ENCODE results near the gene SLC25A53. TPM values are rescaled to one million over a fixed set of nuclear protein-coding genes. Genes with fewer than 3 reads are reported as not detected.

Gene SLC25A53
- total RNA-seq, 4 donors from 2014 or later: 3.7 to 7.5 (median 5.9) TPM

GRCh38 chrX:104136241-104137019 lies 20.4 kb downstream of the SLC25A53 start:
- intact Hi-C loops (cut with DNase I; ENCODE audit: low total_unique reads): no loop called here
- DNase-seq (ENCODE audit: low spot score in 2 of 2): peak in 1 of 2 donors; percentile 55
- H3K4me3 ChIP-seq (ENCODE audit: low read depth, poor library complexity, severe bottlenecking): no peak overlapping the region
- 22 to 23% methylated on average over 10 of the region's 10 CpGs for WGBS, 2 donors
- TF ChIP-seq, protein P1, sequence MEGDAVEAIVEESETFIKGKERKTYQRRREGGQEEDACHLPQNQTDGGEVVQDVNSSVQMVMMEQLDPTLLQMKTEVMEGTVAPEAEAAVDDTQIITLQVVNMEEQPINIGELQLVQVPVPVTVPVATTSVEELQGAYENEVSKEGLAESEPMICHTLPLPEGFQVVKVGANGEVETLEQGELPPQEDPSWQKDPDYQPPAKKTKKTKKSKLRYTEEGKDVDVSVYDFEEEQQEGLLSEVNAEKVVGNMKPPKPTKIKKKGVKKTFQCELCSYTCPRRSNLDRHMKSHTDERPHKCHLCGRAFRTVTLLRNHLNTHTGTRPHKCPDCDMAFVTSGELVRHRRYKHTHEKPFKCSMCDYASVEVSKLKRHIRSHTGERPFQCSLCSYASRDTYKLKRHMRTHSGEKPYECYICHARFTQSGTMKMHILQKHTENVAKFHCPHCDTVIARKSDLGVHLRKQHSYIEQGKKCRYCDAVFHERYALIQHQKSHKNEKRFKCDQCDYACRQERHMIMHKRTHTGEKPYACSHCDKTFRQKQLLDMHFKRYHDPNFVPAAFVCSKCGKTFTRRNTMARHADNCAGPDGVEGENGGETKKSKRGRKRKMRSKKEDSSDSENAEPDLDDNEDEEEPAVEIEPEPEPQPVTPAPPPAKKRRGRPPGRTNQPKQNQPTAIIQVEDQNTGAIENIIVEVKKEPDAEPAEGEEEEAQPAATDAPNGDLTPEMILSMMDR (IDR thresholded peaks at IDR 0.05): peak in 1 of 3 donors; percentile 23
- TF ChIP-seq POLR2A (IDR thresholded peaks at IDR 0.05): no peak

- DNase-seq (ENCODE audit: low spot score in 2 of 2): no peak
- 73 to 100% methylated on average over 1 of the region's 1 CpG for WGBS, 2 donors
- intact Hi-C loops (cut with DNase I; ENCODE audit: low total_unique reads): no loop called here
- H3K4me3 ChIP-seq (ENCODE audit: low read depth, poor library complexity, severe bottlenecking): no peak overlapping the region
- TF ChIP-seq POLR2A (IDR thresholded peaks at IDR 0.05): no peak
- TF ChIP-seq, protein P1 (IDR thresholded peaks at IDR 0.05): no peak
These were observed 21.1 kb downstream of the SLC25A53 start for GRCh38 chrX:104135677-104136076.

GRCh38 chrX:104134583-104135261 lies 22.1 kb downstream of the SLC25A53 start:
- H3K4me3 ChIP-seq (ENCODE audit: low read depth, poor library complexity, severe bottlenecking): no peak overlapping the region
- intact Hi-C loops (cut with DNase I; ENCODE audit: low total_unique reads): no loop called here
- no peak for DNase-seq (ENCODE audit: low spot score in 2 of 2)
- no peak for TF ChIP-seq POLR2A (IDR thresholded peaks at IDR 0.05)
- TF ChIP-seq, protein P1 (IDR thresholded peaks at IDR 0.05): no peak
- WGBS, 2 donors: 58 to 77% methylated on average over 5 of the region's 5 CpGs

- DNase-seq (ENCODE audit: low spot score in 2 of 2): no peak
- 76 to 93% methylated on average over 6 of the region's 6 CpGs for WGBS, 2 donors
- no peak for TF ChIP-seq POLR2A (IDR thresholded peaks at IDR 0.05)
- TF ChIP-seq, protein P1 (IDR thresholded peaks at IDR 0.05): no peak
- intact Hi-C loops (cut with DNase I; ENCODE audit: low total_unique reads): no loop called here
- no peak overlapping the region for H3K4me3 ChIP-seq (ENCODE audit: low read depth, poor library complexity, severe bottlenecking)
These were observed 26.0 kb downstream of the SLC25A53 start for GRCh38 chrX:104130808-104131207.

DNA sequence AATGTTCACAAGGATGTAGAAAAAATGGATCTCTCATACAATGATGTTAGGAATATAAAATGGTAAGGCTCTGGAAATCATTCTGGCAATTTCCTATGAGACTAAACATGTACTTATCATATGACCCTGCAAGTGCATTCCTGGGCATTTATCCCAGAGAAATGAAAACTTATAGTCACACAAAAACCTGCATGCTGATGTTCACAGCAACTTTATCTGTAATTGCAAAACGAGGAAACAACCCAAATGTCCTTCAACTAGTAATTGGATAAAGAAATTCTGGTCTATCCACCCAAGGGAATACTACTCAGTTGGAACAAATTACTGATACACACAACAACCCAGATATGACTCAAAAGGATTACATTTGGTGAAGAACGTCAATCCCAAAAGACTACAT lies 30.0 kb downstream of the SLC25A53 start:
- TF ChIP-seq, protein P1 (IDR thresholded peaks at IDR 0.05): no peak
- no peak for TF ChIP-seq POLR2A (IDR thresholded peaks at IDR 0.05)
- 46 to 83% methylated on average over 2 of the region's 2 CpGs for WGBS, 2 donors
- intact Hi-C loops (cut with DNase I; ENCODE audit: low total_unique reads): no loop called here
- no peak for DNase-seq (ENCODE audit: low spot score in 2 of 2)
- H3K4me3 ChIP-seq (ENCODE audit: low read depth, poor library complexity, severe bottlenecking): no peak overlapping the region

Data from lower leg skin (tissue), 4 donors.